Astrocyte (in vitro differentiated cells and primary cell): Measurements from ENCODE around the gene COL23A1. TPM values are rescaled to one million over a fixed set of nuclear protein-coding genes. Genes with fewer than 3 reads are reported as not detected.

ENCODE experiments used
- DNase-seq: peaks from one replicate; pipeline ENCODE4 v3.0.0-alpha.2; 2010; ENCODE audit warnings: low read depth
- FAIRE-seq: peaks from 2 replicates; lab custom pipeline; 2011; peaks lifted over from hg19 to GRCh38; lab: Jason Lieb, UNC
- H2AFZ ChIP-seq: 2 replicates; pipeline ENCODE4 v1.6.0; 2012; ENCODE audit warnings: low read depth, low read length, inconsistent platforms
- H3K27ac ChIP-seq: 2 replicates; pipeline ENCODE4 v1.5.1; 2011; ENCODE audit warnings: low read depth, low read length, inconsistent platforms
- H3K27me3 ChIP-seq: 2 replicates; pipeline ENCODE4 v1.6.0; 2011; ENCODE audit warnings: low read length, inconsistent platforms; ENCODE audit not compliant: insufficient read depth
- H3K36me3 ChIP-seq: 2 replicates; pipeline ENCODE4 v1.5.1; 2011; ENCODE audit warnings: low read length, inconsistent platforms; ENCODE audit not compliant: insufficient read depth
- H3K4me1 ChIP-seq: 2 replicates; pipeline ENCODE4 v1.5.1; 2011; ENCODE audit warnings: low read length, inconsistent platforms; ENCODE audit not compliant: insufficient read depth
- H3K4me2 ChIP-seq: 2 replicates; pipeline ENCODE4 v1.6.0; 2012; ENCODE audit warnings: low read length, inconsistent platforms
- H3K4me3 ChIP-seq: 2 replicates; pipeline ENCODE4 v1.5.1; 2011; ENCODE audit warnings: low read depth, mild to moderate bottlenecking, low read length, inconsistent platforms; ENCODE audit not compliant: insufficient read depth
- H3K79me2 ChIP-seq: 2 replicates; pipeline ENCODE4 v1.6.0; 2012; ENCODE audit warnings: mild to moderate bottlenecking, low read length, inconsistent platforms; ENCODE audit not compliant: insufficient read depth
- H3K9ac ChIP-seq: 2 replicates; pipeline ENCODE4 v1.6.0; 2012; ENCODE audit warnings: mild to moderate bottlenecking, low read length, inconsistent platforms
- H3K9me3 ChIP-seq: 2 replicates; pipeline ENCODE4 v1.5.1; 2012; ENCODE audit warnings: low read depth, mild to moderate bottlenecking, low read length, inconsistent platforms; ENCODE audit not compliant: insufficient read depth
- H4K20me1 ChIP-seq: 2 replicates; pipeline ENCODE4 v1.6.0; 2012; ENCODE audit warnings: low read length, inconsistent platforms; ENCODE audit not compliant: insufficient read depth
- H3K27ac Mint-ChIP-seq: one replicate; pipeline ENCODE4 v1.8.0; 2021; ENCODE audit warnings: mild to moderate bottlenecking, mixed read lengths; ENCODE audit not compliant: unreplicated experiment
- H3K27me3 Mint-ChIP-seq: one replicate; pipeline ENCODE4 v1.8.0; 2021; ENCODE audit warnings: low read depth, mixed read lengths; ENCODE audit not compliant: unreplicated experiment
- H3K36me3 Mint-ChIP-seq: one replicate; pipeline ENCODE4 v1.8.0; 2021; ENCODE audit warnings: low read depth, mixed read lengths; ENCODE audit not compliant: unreplicated experiment
- H3K4me1 Mint-ChIP-seq: one replicate; pipeline ENCODE4 v1.8.0; 2021; ENCODE audit warnings: low read depth, mixed read lengths; ENCODE audit not compliant: unreplicated experiment
- H3K4me3 Mint-ChIP-seq: one replicate; pipeline ENCODE4 v1.8.0; 2021; ENCODE audit warnings: mild to moderate bottlenecking, moderate library complexity, mixed read lengths; ENCODE audit not compliant: unreplicated experiment
- H3K9me3 Mint-ChIP-seq: one replicate; pipeline ENCODE4 v1.8.0; 2021; ENCODE audit warnings: mild to moderate bottlenecking, mixed read lengths; ENCODE audit not compliant: unreplicated experiment
- EZH2 ChIP-seq: IDR thresholded peaks from 2 replicates; pipeline ENCODE4 v1.6.1; 2012; ENCODE audit warnings: mild to moderate bottlenecking, low read length, inconsistent platforms; ENCODE audit not compliant: insufficient read depth
- total RNA-seq: library from RNA; stranded (reverse); gene quantifications from 2 replicates; pipeline ENCODE4 v1.2.1, GENCODE V29; 2021
- TF ChIP-seq, protein P1 (sequence below): IDR thresholded peaks from 2 replicates; pipeline ENCODE4 v1.5.1; 2011; ENCODE audit warnings: low read depth, mild to moderate bottlenecking, inconsistent platforms, low read length, moderate library complexity; ENCODE audit not compliant: insufficient read depth

Gene COL23A1
- total RNA-seq, 1 donor from 2014 or later: 0.16 TPM

- TF ChIP-seq EZH2: no peak
- TF ChIP-seq, protein P1, sequence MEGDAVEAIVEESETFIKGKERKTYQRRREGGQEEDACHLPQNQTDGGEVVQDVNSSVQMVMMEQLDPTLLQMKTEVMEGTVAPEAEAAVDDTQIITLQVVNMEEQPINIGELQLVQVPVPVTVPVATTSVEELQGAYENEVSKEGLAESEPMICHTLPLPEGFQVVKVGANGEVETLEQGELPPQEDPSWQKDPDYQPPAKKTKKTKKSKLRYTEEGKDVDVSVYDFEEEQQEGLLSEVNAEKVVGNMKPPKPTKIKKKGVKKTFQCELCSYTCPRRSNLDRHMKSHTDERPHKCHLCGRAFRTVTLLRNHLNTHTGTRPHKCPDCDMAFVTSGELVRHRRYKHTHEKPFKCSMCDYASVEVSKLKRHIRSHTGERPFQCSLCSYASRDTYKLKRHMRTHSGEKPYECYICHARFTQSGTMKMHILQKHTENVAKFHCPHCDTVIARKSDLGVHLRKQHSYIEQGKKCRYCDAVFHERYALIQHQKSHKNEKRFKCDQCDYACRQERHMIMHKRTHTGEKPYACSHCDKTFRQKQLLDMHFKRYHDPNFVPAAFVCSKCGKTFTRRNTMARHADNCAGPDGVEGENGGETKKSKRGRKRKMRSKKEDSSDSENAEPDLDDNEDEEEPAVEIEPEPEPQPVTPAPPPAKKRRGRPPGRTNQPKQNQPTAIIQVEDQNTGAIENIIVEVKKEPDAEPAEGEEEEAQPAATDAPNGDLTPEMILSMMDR: no peak
- no peak overlapping the region for H3K4me2 ChIP-seq
- Mint-ChIP-seq H3K27me3 (peaks cover 78% of the 10 kb centered on the region), H3K4me1 (no peaks in the 10 kb centered on the region), H3K4me3 (no peak overlapping the region), H3K36me3 (no peaks in the 10 kb centered on the region), H3K27ac (no peak overlapping the region), H3K9me3 (peaks cover 9% of the 10 kb centered on the region)
- DNase-seq (no peak), FAIRE-seq (no peak)
- no peak overlapping the region for H3K27ac ChIP-seq
- peaks cover 2% of the 10 kb centered on the region for H3K9me3 ChIP-seq
- no peaks in the 10 kb centered on the region for H3K36me3 ChIP-seq
- H3K27me3 ChIP-seq: no peaks in the 10 kb centered on the region
- no peaks in the 10 kb centered on the region for H3K79me2 ChIP-seq
- no peaks in the 10 kb centered on the region for H4K20me1 ChIP-seq
- H2AFZ ChIP-seq: no peak overlapping the region
- H3K9ac ChIP-seq: no peak overlapping the region
- no peak overlapping the region for H3K4me3 ChIP-seq
- H3K4me1 ChIP-seq: no peaks in the 10 kb centered on the region
Observed at GRCh38 chr5:178291161-178291561, 299.0 kb downstream of the COL23A1 start.

DNA sequence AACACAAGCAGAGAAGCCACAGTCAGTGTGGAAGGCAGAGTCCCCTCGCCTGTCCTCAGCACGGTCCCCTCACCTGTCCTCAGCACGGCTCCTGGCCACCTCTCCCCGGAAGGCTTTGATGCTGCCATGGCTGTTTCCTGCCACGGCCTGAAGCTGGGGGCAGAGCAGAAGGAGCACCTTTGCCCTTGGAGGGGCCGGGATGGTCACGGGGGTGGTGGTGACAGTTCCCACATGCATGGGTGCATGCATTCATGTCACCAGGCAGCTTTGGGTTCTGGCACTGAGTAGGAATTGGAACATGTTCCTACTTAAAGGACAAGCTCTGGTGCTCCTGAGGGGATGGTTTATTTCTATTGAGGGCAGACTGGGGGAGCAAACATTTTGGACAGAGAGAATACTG, 299.8 kb downstream of the COL23A1 start:
- Histone ChIP-seq H3K79me2 (no peaks in the 10 kb centered on the region), H2AFZ (no peak overlapping the region), H3K4me2 (no peak overlapping the region), H3K36me3 (no peaks in the 10 kb centered on the region), H3K4me1 (no peaks in the 10 kb centered on the region), H3K27me3 (no peaks in the 10 kb centered on the region), H3K9ac (no peak overlapping the region), H3K4me3 (no peak overlapping the region), H3K9me3 (no peaks in the 10 kb centered on the region), H3K27ac (no peak overlapping the region), H4K20me1 (no peaks in the 10 kb centered on the region)
- H3K27me3 Mint-ChIP-seq: peaks cover 78% of the 10 kb centered on the region
- no peaks in the 10 kb centered on the region for H3K4me1 Mint-ChIP-seq
- H3K9me3 Mint-ChIP-seq: peaks cover 7% of the 10 kb centered on the region
- FAIRE-seq: no peak
- TF ChIP-seq EZH2: no peak
- TF ChIP-seq, protein P1: no peak
- no peaks in the 10 kb centered on the region for H3K36me3 Mint-ChIP-seq
- H3K4me3 Mint-ChIP-seq: no peak overlapping the region
- no peak overlapping the region for H3K27ac Mint-ChIP-seq
- DNase-seq: no peak

- H3K36me3 ChIP-seq: no peaks in the 10 kb centered on the region
- no peaks in the 10 kb centered on the region for H3K4me1 ChIP-seq
- no peaks in the 10 kb centered on the region for H3K79me2 ChIP-seq
- H3K27ac ChIP-seq: no peak overlapping the region
- no peak overlapping the region for H3K4me3 Mint-ChIP-seq
- H3K27me3 Mint-ChIP-seq: peaks cover 76% of the 10 kb centered on the region
- H2AFZ ChIP-seq: no peak overlapping the region
- no peaks in the 10 kb centered on the region for H3K4me1 Mint-ChIP-seq
- no peaks in the 10 kb centered on the region for H3K9me3 ChIP-seq
- H3K27ac Mint-ChIP-seq: no peak overlapping the region
- FAIRE-seq (no peak), DNase-seq (no peak)
- no peak overlapping the region for H3K9ac ChIP-seq
- no peaks in the 10 kb centered on the region for H3K27me3 ChIP-seq
- no peak for TF ChIP-seq EZH2
- TF ChIP-seq, protein P1: no peak
- no peak overlapping the region for H3K4me3 ChIP-seq
- H3K4me2 ChIP-seq: no peak overlapping the region
- H3K9me3 Mint-ChIP-seq: peaks cover 6% of the 10 kb centered on the region
- H3K36me3 Mint-ChIP-seq: no peaks in the 10 kb centered on the region
- no peaks in the 10 kb centered on the region for H4K20me1 ChIP-seq
Observed at GRCh38 chr5:178289438-178289837, 300.8 kb downstream of the COL23A1 start.
